NCI-H187 treated with DMSO at 0.1 percent for 48 hours (cell line): Measurements from ENCODE around the gene LRCH4.

Experiments
- DNase-seq: peaks from one replicate; lab custom pipeline; 2025; lab: John Stamatoyannopoulos, UW

LRCH4 gene, protein sequence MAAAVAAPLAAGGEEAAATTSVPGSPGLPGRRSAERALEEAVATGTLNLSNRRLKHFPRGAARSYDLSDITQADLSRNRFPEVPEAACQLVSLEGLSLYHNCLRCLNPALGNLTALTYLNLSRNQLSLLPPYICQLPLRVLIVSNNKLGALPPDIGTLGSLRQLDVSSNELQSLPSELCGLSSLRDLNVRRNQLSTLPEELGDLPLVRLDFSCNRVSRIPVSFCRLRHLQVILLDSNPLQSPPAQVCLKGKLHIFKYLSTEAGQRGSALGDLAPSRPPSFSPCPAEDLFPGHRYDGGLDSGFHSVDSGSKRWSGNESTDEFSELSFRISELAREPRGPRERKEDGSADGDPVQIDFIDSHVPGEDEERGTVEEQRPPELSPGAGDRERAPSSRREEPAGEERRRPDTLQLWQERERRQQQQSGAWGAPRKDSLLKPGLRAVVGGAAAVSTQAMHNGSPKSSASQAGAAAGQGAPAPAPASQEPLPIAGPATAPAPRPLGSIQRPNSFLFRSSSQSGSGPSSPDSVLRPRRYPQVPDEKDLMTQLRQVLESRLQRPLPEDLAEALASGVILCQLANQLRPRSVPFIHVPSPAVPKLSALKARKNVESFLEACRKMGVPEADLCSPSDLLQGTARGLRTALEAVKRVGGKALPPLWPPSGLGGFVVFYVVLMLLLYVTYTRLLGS

GRCh38 chr7:100585511-100586265 is at the start of gene LRCH4:
TSS of gene LRCH4 (minus strand) at chr7:100586129. CDS start at chr7:100586100, 29 bp downstream.
- DNase-seq, result no peak

GRCh38 chr7:100632951-100633717 is 47.2 kb upstream of the LRCH4 start:
- DNase-seq, result no peak

- DNase-seq, result no peak
Observed at GRCh38 chr7:100630066-100630465, 44.1 kb upstream of the LRCH4 start.

DNA sequence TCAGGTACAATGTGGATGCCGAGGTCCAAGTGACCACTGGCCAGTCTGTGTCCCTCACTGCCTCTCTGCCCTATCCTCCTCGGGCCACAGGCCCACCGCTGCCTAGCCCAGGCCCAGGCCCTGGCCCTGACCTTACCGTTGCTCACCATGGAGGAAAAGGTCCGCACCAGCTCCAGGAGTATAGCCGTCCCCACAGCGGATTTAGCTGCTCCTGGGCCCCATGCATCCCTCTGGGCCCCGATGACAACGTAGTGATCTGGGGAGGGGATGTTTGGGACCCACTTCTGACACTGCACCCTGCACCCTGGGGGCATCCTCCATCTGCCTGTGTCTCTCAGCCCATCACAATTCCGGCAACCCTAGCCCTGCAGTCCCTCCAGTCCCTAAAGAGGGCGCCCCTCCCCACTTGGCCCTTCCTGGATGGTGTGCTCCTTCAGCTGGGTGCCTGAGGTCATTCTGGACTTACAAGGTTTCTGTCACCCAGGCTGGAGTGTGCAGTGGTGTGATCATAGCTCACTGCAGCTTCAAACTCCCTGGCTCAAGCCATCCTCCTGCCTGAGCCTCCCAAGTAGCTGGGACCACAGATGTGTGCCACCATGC is 43.3 kb upstream of the LRCH4 start:
- no peak for DNase-seq

GRCh38 chr7:100627238-100627549 is 41.3 kb upstream of the LRCH4 start:
- no peak for DNase-seq

GRCh38 chr7:100626530-100627237 is 40.8 kb upstream of the LRCH4 start:
- DNase-seq, result peak; percentile 72

GRCh38 chr7:100626055-100626454 is 40.1 kb upstream of the LRCH4 start:
- no peak for DNase-seq

DNA sequence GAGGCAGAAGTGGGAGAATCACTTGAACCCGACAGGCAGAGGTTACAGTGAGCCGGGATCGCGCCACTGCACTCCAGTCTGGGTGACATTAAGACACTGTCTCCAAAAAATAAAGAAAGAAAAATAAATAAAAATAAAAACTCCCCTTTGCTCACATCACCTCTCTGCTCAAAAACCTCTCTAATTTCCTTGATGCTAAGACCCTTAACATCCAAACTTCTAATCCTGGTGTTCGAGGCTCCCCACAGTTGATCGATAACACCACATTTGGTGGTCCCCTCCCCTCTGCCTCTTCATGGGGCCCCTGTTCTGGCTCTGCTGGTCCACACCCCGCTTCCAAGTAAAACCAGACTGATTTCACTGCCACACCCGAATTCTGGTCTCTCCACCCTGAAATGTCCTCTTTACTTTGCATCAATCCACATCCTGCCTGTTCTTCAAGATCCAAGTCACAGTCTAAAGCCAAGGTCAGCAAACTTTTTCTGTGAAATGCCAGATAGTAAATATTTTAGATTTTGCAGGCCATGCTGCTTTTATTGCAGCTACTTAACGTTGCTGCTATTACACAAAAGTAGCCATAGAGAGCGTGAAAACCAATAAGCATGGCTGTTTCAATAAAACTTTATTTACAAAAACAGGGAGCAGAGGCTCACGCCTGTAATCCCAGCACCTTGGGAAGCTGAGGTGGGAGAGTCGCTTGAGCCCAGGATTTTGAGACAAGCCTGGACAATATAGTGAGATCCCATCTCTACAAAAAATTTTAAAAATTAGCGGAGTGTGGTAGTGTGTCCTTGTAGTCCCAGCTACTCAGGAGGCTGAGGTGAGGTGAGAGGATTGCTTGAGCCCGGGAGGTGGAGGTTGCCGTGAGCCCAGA is 38.3 kb upstream of the LRCH4 start:
- no peak for DNase-seq

DNA sequence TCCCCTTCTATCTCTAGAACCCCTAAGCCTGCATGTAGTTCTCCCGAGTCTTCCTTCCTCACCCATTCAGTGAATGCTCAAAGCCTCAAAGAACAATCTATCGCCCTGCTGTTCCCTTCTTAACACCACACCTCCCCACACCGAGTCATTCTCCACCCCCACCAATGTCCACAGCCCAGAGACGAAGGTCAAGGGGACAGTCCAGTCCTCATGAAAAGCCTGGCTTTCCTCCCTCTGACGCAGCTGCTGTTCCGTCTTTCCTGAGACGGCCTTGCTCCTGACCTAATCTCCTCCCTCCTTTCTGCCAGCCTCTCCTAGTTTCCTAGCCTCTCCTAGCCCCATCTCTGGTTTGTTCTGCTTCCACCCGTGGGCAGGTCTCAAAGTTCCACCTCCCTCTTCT is 35.6 kb upstream of the LRCH4 start:
- DNase-seq, result no peak

DNA sequence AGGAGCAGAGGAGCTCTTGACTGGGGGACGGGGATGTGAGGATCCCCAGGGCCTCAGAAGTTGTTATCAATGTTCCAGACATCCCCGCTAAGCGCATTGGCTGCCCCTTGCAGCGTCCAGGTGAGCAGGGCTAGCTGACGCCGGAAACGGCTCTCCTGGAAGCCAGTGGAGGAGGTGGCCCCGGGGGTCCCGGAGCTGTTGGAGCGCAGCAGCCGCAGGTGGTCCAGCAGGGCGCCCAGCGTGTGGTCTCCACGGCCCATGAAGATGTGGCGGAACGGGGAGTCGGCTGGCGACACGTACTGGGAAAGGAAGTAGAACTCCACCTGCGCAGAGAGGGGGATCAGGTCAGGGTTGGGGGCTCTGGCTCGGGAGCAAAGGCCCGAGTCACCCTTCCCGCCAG is 34.9 kb upstream of the LRCH4 start:
- no peak for DNase-seq

DNA sequence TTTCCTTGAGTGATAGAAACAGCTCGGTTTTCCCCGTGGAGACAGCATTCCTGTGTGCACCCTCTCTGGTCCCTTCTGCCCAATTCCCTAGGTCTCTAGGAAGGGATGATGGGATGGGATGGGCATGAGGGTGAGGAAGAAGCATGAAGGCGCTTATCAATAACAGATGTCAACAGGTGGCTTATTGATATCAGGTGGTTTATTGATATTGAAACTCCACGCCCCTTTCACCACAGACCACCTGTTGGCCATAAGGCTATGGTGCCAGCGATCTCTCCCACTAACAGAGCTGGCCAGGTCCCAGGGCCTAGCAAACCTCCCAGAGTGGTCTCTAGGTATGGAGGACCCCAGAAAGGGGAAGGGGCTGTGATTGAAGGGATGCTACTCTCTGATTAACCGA is 34.3 kb upstream of the LRCH4 start:
- DNase-seq, result no peak

DNA sequence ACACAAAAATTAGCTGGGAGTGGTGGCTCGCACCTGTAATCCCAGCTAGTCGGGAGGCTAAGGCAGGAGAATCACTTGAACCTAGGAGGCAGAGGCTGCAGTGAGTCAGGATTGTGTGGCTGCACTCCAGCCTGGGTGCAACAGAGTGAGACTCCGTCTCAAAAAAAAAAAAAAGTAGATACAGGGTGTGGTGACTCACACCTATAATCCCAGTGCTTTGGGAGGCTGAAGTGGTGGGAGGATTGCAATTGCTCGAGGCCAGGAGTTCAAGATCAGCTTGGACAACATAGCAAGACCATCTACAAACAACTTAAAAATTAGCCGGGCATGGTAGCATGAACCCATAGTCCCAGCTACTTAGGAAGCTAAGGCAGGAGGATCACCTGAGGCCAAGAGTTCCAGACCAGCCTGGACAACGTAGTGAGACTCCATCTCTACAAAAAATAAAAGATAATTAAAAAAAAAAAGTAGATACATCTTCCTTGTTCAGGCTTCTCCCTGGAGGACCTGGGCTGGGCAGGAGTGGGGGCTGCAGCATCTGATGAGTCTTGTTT is 28.5 kb upstream of the LRCH4 start:
- DNase-seq, result no peak

- DNase-seq, result no peak
Observed at GRCh38 chr7:100613412-100614175, 27.7 kb upstream of the LRCH4 start.

DNA sequence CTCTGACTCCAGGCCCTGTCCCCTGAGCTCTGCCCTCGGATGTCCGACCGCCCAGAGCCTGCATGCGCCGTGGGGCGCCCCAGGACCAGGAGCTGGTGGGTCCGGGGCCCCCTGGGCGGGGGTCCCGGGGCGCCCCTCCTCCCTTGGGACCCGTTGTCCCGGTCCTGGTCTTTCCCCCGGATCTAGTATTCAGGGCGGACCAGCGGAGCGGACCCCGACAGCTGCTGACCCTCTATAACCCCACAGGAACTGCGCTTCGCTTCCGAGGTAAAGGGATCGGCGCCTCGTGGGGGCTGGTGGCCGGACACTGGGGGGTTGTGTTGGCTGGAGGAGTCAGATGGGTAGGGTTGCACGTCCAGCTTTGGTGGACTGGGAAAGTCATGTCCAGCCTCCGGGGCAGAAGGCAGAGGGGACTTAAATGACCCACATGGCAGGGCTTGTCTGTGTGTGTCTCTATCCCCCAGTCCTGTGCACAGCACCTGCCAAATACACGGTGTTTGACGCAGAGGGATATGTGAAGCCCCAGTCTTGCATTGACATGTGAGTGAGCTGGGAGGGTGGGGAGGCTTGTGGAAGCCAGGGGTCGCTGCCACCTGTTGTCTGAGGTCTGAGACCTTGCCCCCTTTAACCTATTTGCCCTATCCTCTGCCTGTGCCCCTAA is 26.9 kb upstream of the LRCH4 start:
- no peak for DNase-seq

- peak; percentile 99 for DNase-seq
Observed at GRCh38 chr7:100611983-100612729, 26.2 kb upstream of the LRCH4 start, which contains the start of gene MOSPD3. TSS of gene MOSPD3 (plus strand) at chr7:100612540. CDS start at chr7:100612792, 252 bp downstream.

- no peak for DNase-seq
Observed at GRCh38 chr7:100609958-100610357, 24.0 kb upstream of the LRCH4 start.

DNA sequence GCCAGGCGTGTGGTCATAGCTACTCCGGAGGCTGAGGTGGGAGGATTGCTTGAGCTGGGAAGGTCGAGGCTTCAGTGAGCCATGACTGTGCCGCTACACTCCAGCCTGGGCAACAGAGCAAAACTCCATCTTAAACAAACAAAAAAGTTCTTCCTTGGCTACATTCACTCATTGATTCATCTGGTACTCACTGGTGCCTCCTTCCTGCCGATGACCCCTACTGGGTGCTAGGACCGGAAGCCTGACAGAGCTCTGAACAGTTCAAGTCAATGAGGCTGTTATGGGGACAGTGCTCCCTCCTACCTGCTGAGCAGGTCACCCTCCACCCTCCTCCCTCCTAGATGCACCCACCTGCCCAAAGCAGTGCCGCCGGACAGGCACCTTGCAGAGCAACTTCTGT is 21.2 kb upstream of the LRCH4 start:
- no peak for DNase-seq

- no peak for DNase-seq
Observed at GRCh38 chr7:100606313-100606712, 20.4 kb upstream of the LRCH4 start.
